ENCODE data around the gene CTU2. TPM values are rescaled to one million over a fixed set of nuclear protein-coding genes. Genes with fewer than 3 reads are reported as not detected.

Gene CTU2
- total and polyA plus RNA-seq, 9 of the 15 experiments (the other 6 are each of a cell fraction or from before 2014, with no cell fraction given): 1.3 to 105 (median 23.2) TPM

DNA sequence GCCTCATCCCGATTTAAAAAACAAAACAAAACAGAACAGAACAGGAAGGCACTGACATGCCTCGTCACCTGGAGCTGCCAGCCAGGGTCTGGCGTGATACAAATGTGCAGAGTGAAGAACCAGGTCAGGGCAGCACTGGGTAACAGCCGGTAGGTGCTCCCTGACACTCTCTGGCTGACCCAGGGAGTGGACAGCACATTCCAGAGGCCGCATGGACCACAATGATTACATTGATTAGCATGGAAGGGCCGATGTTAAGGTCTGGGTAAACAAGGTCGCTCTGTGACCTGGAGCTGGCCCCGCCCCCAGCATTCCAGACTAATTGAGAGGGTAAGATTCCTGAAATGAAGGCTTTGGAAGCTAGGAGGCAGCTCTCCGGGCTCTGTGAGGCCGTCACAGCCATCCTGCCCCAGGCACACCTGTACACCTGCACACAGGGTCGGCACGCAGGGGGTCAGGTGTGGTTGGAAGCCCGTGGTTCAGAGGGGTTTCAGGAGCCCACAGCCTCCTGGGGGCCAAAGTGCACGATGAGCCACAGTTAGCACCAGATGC is 57.3 kb downstream of the CTU2 start (continued):
- no peak for TF ChIP-seq CC2D1A (IDR thresholded peaks at IDR 0.05)

- H3K27me3 ChIP-seq (ENCODE audit: control insufficient read depth in 2 of 2, insufficient read depth in 2 of 2, low read length in 2 of 2): no peaks in the 10 kb centered on the region
- H3K79me2 ChIP-seq (ENCODE audit: control insufficient read depth, insufficient read depth, low read length): peaks cover 100% of the 10 kb centered on the region
- CTCF ChIA-PET (ENCODE audit: low intra/inter-chr PET ratio): no interaction called here
- ATAC-seq (no peak), FAIRE-seq (no peak), DNase-seq (ENCODE audit: extremely low read depth in 1 of 4, low spot score in 3 of 4) (no peak)
- no peak overlapping the region for H2AFZ ChIP-seq (ENCODE audit: low read depth, low read length)
- no peak overlapping the region for H3K4me3 ChIP-seq
- TF ChIP-seq ATF4 (CRISPR knock-in tag; IDR thresholded peaks at IDR 0.05) (no peak), POLR2G (IDR thresholded peaks at IDR 0.05; ENCODE audit: low read depth, low read length) (peak; percentile 5; the same call in 1 of the 2 replicates), AFF4 (CRISPR knock-in tag; IDR thresholded peaks at IDR 0.05) (no peak), FOXP1 (CRISPR knock-in tag; IDR thresholded peaks at IDR 0.05) (no peak)
- TF ChIP-seq, protein P1, sequence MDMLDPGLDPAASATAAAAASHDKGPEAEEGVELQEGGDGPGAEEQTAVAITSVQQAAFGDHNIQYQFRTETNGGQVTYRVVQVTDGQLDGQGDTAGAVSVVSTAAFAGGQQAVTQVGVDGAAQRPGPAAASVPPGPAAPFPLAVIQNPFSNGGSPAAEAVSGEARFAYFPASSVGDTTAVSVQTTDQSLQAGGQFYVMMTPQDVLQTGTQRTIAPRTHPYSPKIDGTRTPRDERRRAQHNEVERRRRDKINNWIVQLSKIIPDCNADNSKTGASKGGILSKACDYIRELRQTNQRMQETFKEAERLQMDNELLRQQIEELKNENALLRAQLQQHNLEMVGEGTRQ (CRISPR knock-in tag; IDR thresholded peaks at IDR 0.05): no peak
- H3K4me2 ChIP-seq (ENCODE audit: insufficient read depth, low read length): no peak overlapping the region
- peaks cover 40 to 99% of the 10 kb centered on the region in 2 experiments for H3K4me1 ChIP-seq (replicated peaks in 1 of 2; ENCODE audit: control insufficient read depth in 2 of 2, insufficient read depth in 2 of 2, low read length in 2 of 2)
- H3K9ac ChIP-seq (ENCODE audit: insufficient read depth in 1 of 2, low read depth in 2 of 2, low read length in 2 of 2): peak overlapping the region in 1 of 2 experiments; percentile 72; a peak in 2 of 4 replicates
- no peaks in the 10 kb centered on the region for H3K9me3 ChIP-seq (replicated peaks; ENCODE audit: control insufficient read depth, insufficient read depth, low read depth, low read length)
- no TSS peak for BruUV-seq (replicated peaks)
- 93% methylated on average over 18 of the region's 19 CpGs for WGBS (ENCODE audit: insufficient coverage, low coverage, missing lambda C conversion rate)
- peaks cover 35% of the 10 kb centered on the region for H3K9me1 ChIP-seq (ENCODE audit: control insufficient read depth, insufficient read depth, low read length)
- peaks cover 93% of the 10 kb centered on the region for H3K36me3 ChIP-seq (ENCODE audit: control insufficient read depth, insufficient read depth, low read length)
- POLR2A ChIA-PET: interaction anchor here (0.7 to 5.6 kb wide), 5 partner anchors 9 to 70 kb away, joined by 3 to 26 read pairs (median 11); no protein-coding TSS in a partner anchor
- in situ Hi-C loops (cut with MboI): no loop called here
- H3K27ac ChIP-seq (ENCODE audit: extremely low read depth, low read depth, low read length): no peak overlapping the region
- intact Hi-C loops (cut with micrococcal nuclease): no loop called here
- peaks cover 85% of the 10 kb centered on the region for H4K20me1 ChIP-seq (replicated peaks; ENCODE audit: control insufficient read depth, insufficient read depth, low read length)
Measured at GRCh38 chr16:88764080-88764479, 57.8 kb downstream of the CTU2 start.
